ENCODE measurements around the gene ESPL1. TPM values are rescaled to one million over a fixed set of nuclear protein-coding genes. Genes with fewer than 3 reads are reported as not detected.
A peak's percentile ranks its signal among the peaks of the same experiment; 100 is the strongest.

Gene ESPL1
- polyA plus RNA-seq, 3 donors, result 0.79 TPM; not detected in 2

- 0% methylated on average over 29 of the region's 42 CpGs for WGBS (ENCODE audit: insufficient coverage)
- peaks cover 21% of the 10 kb centered on the region for H3K79me2 ChIP-seq (ENCODE audit: insufficient read depth, low read length)
- Mint-ChIP-seq H3K4me1 (peaks cover 75% of the 10 kb centered on the region), H3K9me3 (peaks cover 5 to 9% (median 6%) of the 10 kb centered on the region in 7 donors), H3K27ac (peak overlapping the region; percentile 97 to 100 (median 99)), H3K27me3 (ENCODE audit: low read depth in 3 of 3) (peaks cover 3 to 18% (median 9%) of the 10 kb centered on the region in 3 donors), H3K36me3 (peaks cover 11 to 12% of the 10 kb centered on the region in 2 donors), H3K4me3 (peak overlapping the region; percentile 91 to 94)
- no peaks in the 10 kb centered on the region for H3K27me3 ChIP-seq (ENCODE audit: control insufficient read depth in 2 of 2, insufficient read depth in 2 of 2, low read length in 2 of 2)
- H3K36me3 ChIP-seq (replicated peaks in 1 of 2; ENCODE audit: control insufficient read depth in 1 of 2, insufficient read depth in 2 of 2, low read length in 2 of 2), result no peaks in the 10 kb centered on the region
- peak; percentile 89 to 94 (median 93) for DNase-seq
- H3K4me3 ChIP-seq (replicated peaks in 1 of 3; ENCODE audit: low read depth in 2 of 3, low read length in 3 of 3), result peak overlapping the region; percentile 68 to 97 (median 84)
- peak overlapping the region; percentile 73 for H2AFZ ChIP-seq (ENCODE audit: insufficient read depth, low read depth, low read length, poor library complexity, severe bottlenecking)
- peaks cover 69 to 85% of the 10 kb centered on the region in 2 donors for H3K4me1 ChIP-seq (ENCODE audit: control insufficient read depth in 1 of 2, insufficient read depth in 2 of 2, low read length in 2 of 2)
- H4K20me1 ChIP-seq (ENCODE audit: insufficient read depth, low read length), result no peaks in the 10 kb centered on the region
- H3K27ac ChIP-seq (ENCODE audit: low read depth in 1 of 2, low read length in 2 of 2), result peak overlapping the region; percentile 98 to 99
- peak overlapping the region; percentile 85 for H3K9ac ChIP-seq (ENCODE audit: insufficient read depth, low read length, poor library complexity, severe bottlenecking)
- peaks cover 0 to 7% of the 10 kb centered on the region in 2 donors for H3K9me3 ChIP-seq (replicated peaks in 1 of 2; ENCODE audit: control insufficient read depth in 1 of 2, insufficient read depth in 1 of 2, low read length in 2 of 2)
- peak overlapping the region; percentile 100 for H3K4me2 ChIP-seq (replicated peaks; ENCODE audit: extremely low read depth, low read length, poor library complexity, severe bottlenecking)
- intact Hi-C loops (cut with micrococcal nuclease), result loop anchor here in 1 of 2 donors (2.0 to 5.0 kb wide), 2 partner anchors 47 to 78 kb away; partner anchors contain the start of genes ESPL1 and MYG1
- TF ChIP-seq CTCF (IDR thresholded peaks at IDR 0.05), result no peak
Measured at GRCh38 chr12:53220694-53221202, 47.4 kb upstream of the ESPL1 start.

GRCh38 chr12:53221203-53222080 is 46.7 kb upstream of the ESPL1 start:
- peaks cover 68% of the 10 kb centered on the region for H3K4me1 Mint-ChIP-seq
- intact Hi-C loops (cut with micrococcal nuclease), result loop anchor here in 1 of 2 donors (2.0 to 5.0 kb wide), 2 partner anchors 46 to 77 kb away; partner anchors contain the start of genes ESPL1 and MYG1
- Histone ChIP-seq H4K20me1 (ENCODE audit: insufficient read depth, low read length) (no peaks in the 10 kb centered on the region), H3K4me1 (ENCODE audit: control insufficient read depth in 1 of 2, insufficient read depth in 2 of 2, low read length in 2 of 2) (peaks cover 62 to 78% of the 10 kb centered on the region in 2 donors), H3K27me3 (ENCODE audit: control insufficient read depth in 2 of 2, insufficient read depth in 2 of 2, low read length in 2 of 2) (no peaks in the 10 kb centered on the region), H3K9me3 (replicated peaks in 1 of 2; ENCODE audit: control insufficient read depth in 1 of 2, insufficient read depth in 1 of 2, low read length in 2 of 2) (peaks cover 0 to 7% of the 10 kb centered on the region in 2 donors), H3K4me3 (replicated peaks in 1 of 3; ENCODE audit: low read depth in 2 of 3, low read length in 3 of 3) (peak overlapping the region; percentile 68 to 97 (median 71)), H2AFZ (ENCODE audit: insufficient read depth, low read depth, low read length, poor library complexity, severe bottlenecking) (peak overlapping the region; percentile 44), H3K79me2 (ENCODE audit: insufficient read depth, low read length) (peaks cover 21% of the 10 kb centered on the region), H3K4me2 (replicated peaks; ENCODE audit: extremely low read depth, low read length, poor library complexity, severe bottlenecking) (peak overlapping the region; percentile 100), H3K27ac (ENCODE audit: low read depth in 1 of 2, low read length in 2 of 2) (peak overlapping the region; percentile 98 to 99), H3K9ac (ENCODE audit: insufficient read depth, low read length, poor library complexity, severe bottlenecking) (peak overlapping the region; percentile 85), H3K36me3 (replicated peaks in 1 of 2; ENCODE audit: control insufficient read depth in 1 of 2, insufficient read depth in 2 of 2, low read length in 2 of 2) (no peaks in the 10 kb centered on the region)
- peak; percentile 17 for TF ChIP-seq CTCF (IDR thresholded peaks at IDR 0.05)
- H3K27me3 Mint-ChIP-seq (ENCODE audit: low read depth in 3 of 3), result peaks cover 3 to 20% (median 9%) of the 10 kb centered on the region in 3 donors
- peak; percentile 66 to 83 (median 70) for DNase-seq
- 0% methylated on average over 43 of the region's 72 CpGs for WGBS (ENCODE audit: insufficient coverage)
- H3K9me3 Mint-ChIP-seq, result peaks cover 5 to 7% (median 6%) of the 10 kb centered on the region in 7 donors
- H3K36me3 Mint-ChIP-seq, result peaks cover 7 to 9% of the 10 kb centered on the region in 2 donors
- peak overlapping the region; percentile 97 to 100 (median 99) for H3K27ac Mint-ChIP-seq
- peak overlapping the region; percentile 91 to 94 for H3K4me3 Mint-ChIP-seq
